Hematopoietic multipotent progenitor cell (in vitro differentiated cells): ENCODE measurements around the gene PLBD1. TPM values are rescaled to one million over a fixed set of nuclear protein-coding genes. Genes with fewer than 3 reads are reported as not detected.
A peak's percentile ranks its signal among the peaks of the same experiment; 100 is the strongest.

Experiments
- DNase-seq, 3 donors: peaks; one replicate each; pipeline ENCODE4 v3.0.0-alpha.2; 2011 to 2015; ENCODE audit warnings: low read depth in 2 of 3, low spot score in 2 of 3
- total RNA-seq: library from RNA; depleted of rRNA; stranded (reverse); fragments of >200 nt; gene quantifications from one replicate; pipeline ENCODE4 v1.2.3, GENCODE V29; 2012

PLBD1 gene
- total RNA-seq, result 1.1 TPM

GRCh38 chr12:14567351-14568162, at the start of gene PLBD1:
Gene PLBD1, minus strand, starts transcription at chr12:14567883. Its CDS starts 187 bp downstream, at chr12:14567696.
- peak in 2 of 3 donors; percentile 29 to 33 for DNase-seq

GRCh38 chr12:14614704-14615121, 47.0 kb upstream of the PLBD1 start:
- no peak for DNase-seq

DNA sequence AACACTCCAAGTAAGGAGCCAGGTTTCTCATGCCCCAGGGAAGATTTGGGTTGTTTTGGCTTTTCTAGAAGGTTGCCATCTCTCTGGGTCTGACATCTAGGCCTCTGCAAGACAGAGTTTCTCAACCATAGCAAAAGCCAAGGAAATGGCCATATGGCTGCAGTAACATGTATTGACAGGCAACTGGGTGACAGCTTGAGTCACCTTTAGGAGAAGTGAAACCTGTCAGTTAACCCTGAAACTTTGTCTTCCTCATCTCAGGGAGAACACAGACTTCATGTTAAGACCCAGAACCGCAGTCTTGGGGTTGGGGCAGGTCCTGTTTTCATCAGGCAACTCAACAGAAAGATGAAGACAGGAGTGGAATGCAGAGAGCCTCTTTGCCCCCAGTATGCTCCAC, 46.0 kb upstream of the PLBD1 start:
- no peak for DNase-seq

DNA sequence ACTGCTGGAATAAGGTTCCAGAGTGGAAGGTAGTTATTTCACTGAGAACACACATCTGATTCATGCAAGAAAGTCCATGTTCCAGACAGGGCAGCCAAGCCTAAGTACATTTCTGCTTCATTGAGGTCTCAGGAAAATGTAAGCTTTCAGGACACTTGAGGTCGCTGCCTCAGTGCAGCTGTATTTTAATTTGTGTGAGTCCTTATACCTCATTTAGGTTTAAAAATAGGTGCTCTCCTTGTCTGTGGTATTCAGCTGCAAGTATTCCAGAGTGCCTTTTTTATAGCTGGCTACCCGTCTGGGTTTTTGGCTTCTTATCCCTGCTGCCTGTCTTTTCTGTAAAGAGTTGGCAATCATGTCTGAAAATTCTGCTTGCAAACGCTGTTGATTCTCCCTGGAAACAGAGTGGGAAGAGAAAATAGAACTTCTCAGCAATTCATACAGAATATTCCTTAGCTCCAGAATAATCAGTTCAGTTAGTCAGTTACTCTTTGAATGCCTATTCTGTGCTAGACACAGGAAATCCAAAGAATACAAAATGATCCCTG, 45.3 kb upstream of the PLBD1 start:
- DNase-seq, result no peak

DNA sequence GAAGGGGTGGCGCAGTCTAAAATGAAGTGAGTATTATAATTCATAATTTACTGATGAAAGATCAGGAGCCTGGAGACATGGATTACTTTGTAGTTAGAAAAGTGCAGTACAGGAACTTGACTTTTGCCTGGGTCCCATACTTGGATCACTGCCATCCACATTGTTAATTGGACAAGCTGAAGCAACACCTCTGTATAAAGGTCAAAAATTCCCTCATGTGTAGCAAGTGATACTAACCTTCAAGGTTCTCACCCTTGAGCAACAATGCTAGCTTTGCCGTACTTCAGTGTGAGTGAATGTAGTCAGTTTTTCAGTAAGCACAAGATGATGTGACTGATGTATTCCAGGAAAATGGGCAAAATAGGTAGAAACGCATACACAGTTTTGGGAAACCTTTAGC, 44.6 kb upstream of the PLBD1 start:
- no peak for DNase-seq

DNA sequence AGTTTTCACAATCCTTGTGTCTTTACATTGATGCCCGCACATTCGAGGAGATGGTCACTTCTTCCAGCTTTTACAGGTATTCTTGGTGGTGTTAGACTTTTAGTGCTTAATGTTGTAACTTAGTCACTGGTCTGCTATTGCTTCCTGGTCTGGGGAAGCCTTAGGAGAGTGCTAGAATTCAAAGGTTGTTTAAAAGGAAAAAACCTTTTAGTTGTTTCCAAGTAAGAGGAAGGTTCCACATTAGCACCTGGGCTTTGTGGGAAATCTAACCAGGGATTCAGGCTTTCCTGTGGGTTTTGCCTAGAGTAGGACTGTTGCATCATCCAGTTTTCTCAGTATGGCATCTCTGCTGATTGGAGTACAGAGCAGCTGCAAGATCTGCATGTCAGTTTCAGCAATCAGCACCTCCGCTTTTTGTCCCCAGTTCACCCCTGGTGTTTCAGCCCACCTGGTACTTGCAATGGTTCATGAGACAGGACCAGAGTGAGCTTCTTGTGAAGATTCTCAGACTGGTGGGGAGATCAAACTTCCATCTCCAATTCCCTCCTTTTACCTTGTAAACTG, 44.0 kb upstream of the PLBD1 start:
- no peak for DNase-seq

DNA sequence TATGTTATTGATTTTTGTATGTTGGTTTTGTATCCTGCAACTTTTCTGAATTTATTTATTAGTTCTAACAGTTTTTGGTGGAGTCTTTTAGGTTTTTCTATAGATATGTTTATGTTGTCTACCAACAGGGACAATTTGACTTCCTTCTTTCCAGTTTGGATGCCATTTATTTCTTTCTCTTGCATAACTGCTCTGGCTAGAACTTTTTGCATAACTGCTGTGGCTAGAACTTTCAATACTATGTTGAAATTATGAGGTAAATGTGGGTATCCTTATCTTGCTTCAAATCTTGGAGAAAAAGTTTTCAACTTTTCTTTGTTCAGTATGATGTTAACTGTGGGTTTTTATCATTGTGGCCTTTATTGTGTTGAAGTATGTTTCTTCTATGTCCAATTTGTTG, 39.9 kb upstream of the PLBD1 start:
- DNase-seq, result no peak

GRCh38 chr12:14605401-14605989, 37.8 kb upstream of the PLBD1 start:
- peak in 1 of 3 donors; percentile 14 for DNase-seq

GRCh38 chr12:14601692-14602478, 34.2 kb upstream of the PLBD1 start:
- DNase-seq, result no peak

- DNase-seq, result no peak
These were observed 29.8 kb upstream of the PLBD1 start for GRCh38 chr12:14597480-14597879.

DNA sequence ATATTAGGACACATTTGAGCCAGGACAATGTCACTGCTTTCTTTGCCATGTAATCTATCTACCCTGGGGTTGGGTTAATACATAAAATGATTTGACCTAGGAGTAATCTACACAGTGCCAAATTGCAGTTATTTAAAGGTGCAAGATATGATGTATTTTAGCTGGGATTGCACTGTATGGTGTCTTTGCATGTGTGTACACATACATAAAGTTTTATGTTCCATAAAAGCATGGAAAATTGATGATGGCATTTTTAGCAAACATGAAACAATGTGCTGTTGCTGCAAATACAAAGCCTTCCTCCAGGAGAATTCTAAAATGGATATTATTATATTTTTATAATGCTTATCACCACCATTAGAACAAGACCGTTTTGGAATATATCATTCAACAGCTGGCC, 24.0 kb upstream of the PLBD1 start:
- DNase-seq, result no peak

DNA sequence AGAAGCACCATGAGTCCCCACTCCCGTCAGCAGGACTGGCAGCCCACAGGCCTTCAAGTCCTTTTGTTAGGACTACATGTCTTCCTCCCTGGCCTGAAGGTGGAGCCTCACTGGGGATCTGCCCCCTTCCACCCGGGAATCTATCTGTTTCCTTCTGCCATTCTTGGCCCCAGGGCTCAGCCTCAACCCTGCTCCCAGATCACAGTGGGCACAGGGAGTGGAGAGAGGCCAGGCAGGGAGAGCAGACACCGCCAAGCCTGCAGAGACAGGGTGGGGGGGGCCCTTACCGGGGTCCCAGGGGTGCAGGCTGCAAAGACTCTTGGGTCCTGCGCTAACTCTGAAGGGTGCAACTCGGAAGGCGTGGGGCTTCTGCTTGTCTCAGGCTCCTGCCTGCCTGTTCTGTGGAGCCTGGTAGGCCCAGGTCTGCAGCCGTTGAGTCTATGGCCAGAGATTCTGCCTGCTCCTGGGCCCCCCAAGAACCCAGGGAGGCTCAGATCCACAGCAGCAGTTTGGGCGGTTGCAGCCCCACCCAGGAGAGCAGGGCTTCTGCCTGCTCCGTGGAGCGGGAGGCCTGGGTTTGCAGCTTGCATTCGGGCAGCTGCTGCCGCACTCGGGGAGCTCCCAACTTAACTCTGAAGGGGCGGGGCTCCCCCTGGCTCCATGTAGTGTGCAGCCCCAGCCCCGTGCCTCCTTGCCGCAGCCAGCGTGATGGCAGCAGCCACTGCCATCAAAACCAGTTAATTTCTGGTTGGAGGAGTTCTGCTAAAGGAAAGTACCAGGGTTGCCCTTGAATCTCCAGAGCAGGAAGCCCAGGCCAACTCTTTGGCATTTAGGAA, 21.7 kb upstream of the PLBD1 start:
- DNase-seq, result no peak

- no peak for DNase-seq
These were observed 20.9 kb upstream of the PLBD1 start for GRCh38 chr12:14588571-14588970.

DNA sequence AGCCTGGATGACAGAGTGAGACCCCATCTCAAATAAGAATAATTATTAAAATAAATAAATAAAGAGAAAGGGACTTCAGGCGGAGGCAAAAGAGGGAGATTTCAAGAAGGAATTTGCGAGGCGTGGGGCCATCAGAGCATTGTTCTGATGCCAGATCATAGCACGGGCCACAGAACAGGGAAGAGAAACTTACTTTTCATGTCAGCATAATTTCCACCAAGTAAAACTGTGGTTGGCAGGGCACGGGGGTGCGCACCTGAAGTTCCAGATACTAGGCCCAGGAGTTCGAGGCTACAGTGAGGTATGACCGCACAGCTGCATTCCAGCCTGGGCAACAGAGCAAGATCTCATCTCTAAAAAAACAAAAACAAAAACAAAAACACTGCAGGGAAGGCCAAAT, 11.0 kb upstream of the PLBD1 start:
- DNase-seq, result no peak

DNA sequence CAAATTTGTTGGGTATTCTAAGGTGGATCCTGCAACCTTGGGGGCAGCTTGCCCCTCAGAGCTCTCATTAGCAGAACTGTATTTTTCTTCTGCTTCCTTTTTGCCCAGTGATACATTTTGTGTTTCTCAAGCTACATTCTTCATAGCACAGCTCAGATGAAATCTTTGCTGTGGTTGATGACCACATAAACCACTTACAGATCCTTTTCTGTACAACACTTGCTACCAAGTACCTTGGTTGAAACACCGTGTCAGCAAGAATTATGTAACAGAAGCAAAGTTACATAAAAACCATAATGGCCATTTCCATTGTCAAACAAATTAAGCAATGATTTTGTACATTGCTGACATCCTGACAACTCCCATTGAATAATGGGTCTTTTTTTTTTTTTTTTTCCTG, 9.7 kb upstream of the PLBD1 start:
- peak in 2 of 3 donors; percentile 54 to 72 for DNase-seq

DNA sequence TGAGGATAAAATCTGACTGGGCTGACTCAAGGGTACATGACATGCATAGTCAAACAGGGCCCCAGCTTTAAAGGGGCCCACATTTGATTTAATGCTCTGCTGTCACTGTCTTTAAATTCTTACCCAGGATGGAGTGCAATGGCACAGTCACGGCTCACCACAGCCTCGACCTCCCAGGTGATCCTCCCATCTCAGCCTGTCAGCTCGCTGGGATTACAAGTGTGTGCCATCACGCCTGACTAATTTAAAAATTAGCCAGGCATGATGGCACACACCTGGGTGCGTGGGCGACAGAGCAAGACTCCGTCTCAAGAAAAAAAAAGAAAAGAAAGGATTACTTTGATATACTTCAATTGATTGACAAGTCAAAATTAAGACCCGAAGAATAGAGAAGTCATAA, 9.2 kb upstream of the PLBD1 start:
- DNase-seq, result no peak

DNA sequence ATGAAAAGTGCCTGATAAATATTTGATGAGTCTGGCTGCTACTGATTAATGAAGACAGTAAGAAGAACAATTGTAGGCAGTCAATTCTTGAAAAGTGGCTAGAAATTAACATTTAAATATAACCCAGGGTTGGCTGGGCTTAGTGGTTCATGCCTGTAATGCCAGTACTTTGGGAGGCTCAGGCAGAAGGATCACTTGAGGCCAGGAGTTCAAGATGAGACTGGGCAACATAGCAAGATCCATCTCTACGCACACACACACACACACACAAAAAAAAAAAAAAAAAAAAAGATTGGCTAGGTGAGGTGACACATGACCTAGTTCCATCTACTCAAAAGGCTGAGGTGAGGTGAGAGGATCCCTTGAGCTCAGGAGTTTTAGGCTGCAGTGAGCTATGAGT, 7.9 kb upstream of the PLBD1 start:
- no peak for DNase-seq

- no peak for DNase-seq
These were observed 5.4 kb upstream of the PLBD1 start for GRCh38 chr12:14573118-14573517.

- DNase-seq, result no peak
These were observed 4.7 kb upstream of the PLBD1 start for GRCh38 chr12:14572401-14572800.

GRCh38 chr12:14571779-14572178, 4.1 kb upstream of the PLBD1 start:
- no peak for DNase-seq
